PC-3 (cell line): ENCODE measurements around the gene THADA.
A peak's percentile ranks its signal among the peaks of the same experiment; 100 is the strongest.

Source experiments
- EZH2phosphoT487 ChIP-seq: fragments of 300-600 bp; sonication (generic); IDR thresholded peaks from 2 replicates; pipeline ENCODE4 v1.6.1; 2018; ENCODE audit warnings: mild to moderate bottlenecking, antibody characterized with exemption, low read length, borderline replicate concordance
- TF ChIP-seq, protein P1 (sequence below): fragments of 300-600 bp; sonication (generic); conservative IDR thresholded peaks from 2 replicates; pipeline ENCODE4 v1.5.1; 2017; ENCODE audit warnings: antibody characterized with exemption, low read depth, mild to moderate bottlenecking, low read length

DNA sequence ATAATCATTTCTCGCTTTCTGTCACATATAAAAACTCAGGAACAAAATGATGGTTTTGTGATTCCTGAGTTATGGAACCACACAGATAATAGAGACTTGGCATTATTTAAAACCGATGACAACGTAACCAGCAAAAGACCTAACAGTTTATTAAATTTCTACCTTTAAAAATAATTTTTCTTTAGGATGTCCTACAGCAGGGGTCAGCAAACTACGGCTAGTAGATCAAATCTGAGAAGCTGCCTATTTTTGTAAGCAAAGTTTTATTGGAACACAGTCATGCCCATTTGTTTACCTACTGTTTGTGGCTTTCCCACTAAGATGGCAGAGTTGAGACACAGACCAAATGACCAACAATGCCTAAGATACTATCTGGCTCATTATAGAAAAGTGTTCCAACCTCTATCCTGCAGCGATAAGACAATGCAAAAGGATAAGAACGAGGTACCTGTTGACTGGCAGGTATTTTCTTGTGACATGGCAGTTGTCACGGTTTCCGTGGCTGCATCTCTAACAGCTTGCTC lies 316.5 kb downstream of the THADA start:
- TF ChIP-seq, protein P1, sequence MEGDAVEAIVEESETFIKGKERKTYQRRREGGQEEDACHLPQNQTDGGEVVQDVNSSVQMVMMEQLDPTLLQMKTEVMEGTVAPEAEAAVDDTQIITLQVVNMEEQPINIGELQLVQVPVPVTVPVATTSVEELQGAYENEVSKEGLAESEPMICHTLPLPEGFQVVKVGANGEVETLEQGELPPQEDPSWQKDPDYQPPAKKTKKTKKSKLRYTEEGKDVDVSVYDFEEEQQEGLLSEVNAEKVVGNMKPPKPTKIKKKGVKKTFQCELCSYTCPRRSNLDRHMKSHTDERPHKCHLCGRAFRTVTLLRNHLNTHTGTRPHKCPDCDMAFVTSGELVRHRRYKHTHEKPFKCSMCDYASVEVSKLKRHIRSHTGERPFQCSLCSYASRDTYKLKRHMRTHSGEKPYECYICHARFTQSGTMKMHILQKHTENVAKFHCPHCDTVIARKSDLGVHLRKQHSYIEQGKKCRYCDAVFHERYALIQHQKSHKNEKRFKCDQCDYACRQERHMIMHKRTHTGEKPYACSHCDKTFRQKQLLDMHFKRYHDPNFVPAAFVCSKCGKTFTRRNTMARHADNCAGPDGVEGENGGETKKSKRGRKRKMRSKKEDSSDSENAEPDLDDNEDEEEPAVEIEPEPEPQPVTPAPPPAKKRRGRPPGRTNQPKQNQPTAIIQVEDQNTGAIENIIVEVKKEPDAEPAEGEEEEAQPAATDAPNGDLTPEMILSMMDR, result peak; percentile 81
- no peak for TF ChIP-seq EZH2phosphoT487
